Astrocyte (in vitro differentiated cells and primary cell): Measurements from ENCODE around the gene FBXO39.

Experiments
- EZH2 ChIP-seq: IDR thresholded peaks from 2 replicates; pipeline ENCODE4 v1.6.1; 2012; ENCODE audit warnings: mild to moderate bottlenecking, low read length, inconsistent platforms; ENCODE audit not compliant: insufficient read depth
- TF ChIP-seq, protein P1 (sequence below): IDR thresholded peaks from 2 replicates; pipeline ENCODE4 v1.5.1; 2011; ENCODE audit warnings: low read depth, mild to moderate bottlenecking, inconsistent platforms, low read length, moderate library complexity; ENCODE audit not compliant: insufficient read depth

- TF ChIP-seq EZH2, result no peak
- TF ChIP-seq, protein P1, sequence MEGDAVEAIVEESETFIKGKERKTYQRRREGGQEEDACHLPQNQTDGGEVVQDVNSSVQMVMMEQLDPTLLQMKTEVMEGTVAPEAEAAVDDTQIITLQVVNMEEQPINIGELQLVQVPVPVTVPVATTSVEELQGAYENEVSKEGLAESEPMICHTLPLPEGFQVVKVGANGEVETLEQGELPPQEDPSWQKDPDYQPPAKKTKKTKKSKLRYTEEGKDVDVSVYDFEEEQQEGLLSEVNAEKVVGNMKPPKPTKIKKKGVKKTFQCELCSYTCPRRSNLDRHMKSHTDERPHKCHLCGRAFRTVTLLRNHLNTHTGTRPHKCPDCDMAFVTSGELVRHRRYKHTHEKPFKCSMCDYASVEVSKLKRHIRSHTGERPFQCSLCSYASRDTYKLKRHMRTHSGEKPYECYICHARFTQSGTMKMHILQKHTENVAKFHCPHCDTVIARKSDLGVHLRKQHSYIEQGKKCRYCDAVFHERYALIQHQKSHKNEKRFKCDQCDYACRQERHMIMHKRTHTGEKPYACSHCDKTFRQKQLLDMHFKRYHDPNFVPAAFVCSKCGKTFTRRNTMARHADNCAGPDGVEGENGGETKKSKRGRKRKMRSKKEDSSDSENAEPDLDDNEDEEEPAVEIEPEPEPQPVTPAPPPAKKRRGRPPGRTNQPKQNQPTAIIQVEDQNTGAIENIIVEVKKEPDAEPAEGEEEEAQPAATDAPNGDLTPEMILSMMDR, result no peak
These were observed at the start of gene FBXO39 for GRCh38 chr17:6775871-6776405.
